H1 (cell line): ENCODE data around the gene FCRL4. TPM values are rescaled to one million over a fixed set of nuclear protein-coding genes. Genes with fewer than 3 reads are reported as not detected.

ENCODE experiments used
- CTCF ChIA-PET: fragments of 300-600 bp; sonication (Branson Sonifier 250); formaldehyde crosslinking; loops from one replicate; lab custom pipeline; 2021; ENCODE audit not compliant: partially characterized antibody; lab: Charles Lee
- POLR2A ChIA-PET: fragments of 300-600 bp; sonication (Branson Sonifier 250); formaldehyde crosslinking; loops from one replicate; lab custom pipeline; 2021; ENCODE audit warnings: inconsistent platforms; ENCODE audit not compliant: partially characterized antibody; lab: Charles Lee
- DNase-seq, 2 experiments: peaks; one replicate each; pipeline versions ENCODE4 v3.0.0 to v3.0.0-alpha.2; 2010 to 2022; ENCODE audit warnings: low spot score in 2 of 2, low read depth in 1 of 2, mixed read lengths in 1 of 2
- FAIRE-seq: peaks from 2 replicates; lab custom pipeline; 2011; peaks lifted over from hg19 to GRCh38; lab: Jason Lieb, UNC
- H2AFZ ChIP-seq: 2 replicates; pipeline ENCODE4 v1.8.1; 2012; ENCODE audit warnings: low read length, inconsistent platforms
- H2AK5ac ChIP-seq: 2 replicates; pipeline ENCODE4 v1.6.1; 2013; ENCODE audit warnings: low read depth, low read length
- H2BK120ac ChIP-seq: replicated peaks from 2 replicates; pipeline ENCODE3; 2013; ENCODE audit warnings: low read depth, low read length, inconsistent platforms
- H2BK12ac ChIP-seq: 2 replicates; pipeline ENCODE4 v1.6.1; 2013; ENCODE audit warnings: low read depth, low read length
- H2BK15ac ChIP-seq: 2 replicates; pipeline ENCODE4 v1.6.1; 2013; ENCODE audit warnings: low read length
- H2BK20ac ChIP-seq: 2 replicates; pipeline ENCODE4 v1.6.1; 2013; ENCODE audit warnings: low read length
- H2BK5ac ChIP-seq: 2 replicates; pipeline ENCODE4 v1.6.1; 2013; ENCODE audit warnings: low read depth, low read length
- H3K14ac ChIP-seq: 2 replicates; pipeline ENCODE4 v1.6.1; 2013; ENCODE audit warnings: inconsistent platforms; ENCODE audit not compliant: insufficient read length
- H3K18ac ChIP-seq: 2 replicates; pipeline ENCODE4 v1.6.1; 2013; ENCODE audit warnings: low read length; ENCODE audit errors: extremely low read depth
- H3K23ac ChIP-seq: 2 replicates; pipeline ENCODE4 v1.6.1; 2013; ENCODE audit warnings: inconsistent platforms; ENCODE audit not compliant: insufficient read length
- H3K23me2 ChIP-seq: 2 replicates; pipeline ENCODE4 v1.6.1; 2013; ENCODE audit warnings: low read depth, low read length
- H3K27ac ChIP-seq: 2 replicates; pipeline ENCODE4 v1.6.1; 2011; ENCODE audit warnings: low read depth, low read length, inconsistent platforms
- H3K27me3 ChIP-seq, 4 experiments: replicated peaks in 1 of 4; 1 replicate in 1 of 4; 2 replicates in 3 of 4; pipeline versions ENCODE4 v1.6.1 to v1.8.1; 2011 to 2013; ENCODE audit warnings: low read length in 3 of 4, mild to moderate bottlenecking in 3 of 4, inconsistent platforms in 2 of 4, mixed read lengths in 2 of 4, moderate library complexity in 1 of 4; ENCODE audit not compliant: control insufficient read depth in 3 of 4, insufficient read depth in 3 of 4; ENCODE audit errors: extremely low read depth in 1 of 4
- H3K36me3 ChIP-seq, 4 experiments: 2 replicates each; pipeline versions ENCODE4 v1.6.1 to v1.8.1; 2011 to 2013; ENCODE audit warnings: mild to moderate bottlenecking in 4 of 4, low read length in 3 of 4, moderate library complexity in 2 of 4, control low read depth in 1 of 4, inconsistent platforms in 1 of 4; ENCODE audit not compliant: insufficient read depth in 4 of 4, control insufficient read depth in 2 of 4
- H3K4ac ChIP-seq: replicated peaks from 2 replicates; pipeline ENCODE3; 2013; ENCODE audit warnings: low read length, low read depth, mixed read lengths, inconsistent platforms; ENCODE audit not compliant: insufficient read length
- H3K4me1 ChIP-seq, 4 experiments: replicated peaks in 1 of 4; 1 replicate in 1 of 4; 2 replicates in 3 of 4; pipeline versions ENCODE4 v1.6.1 to v1.8.1; 2011 to 2013; ENCODE audit warnings: low read length in 3 of 4, inconsistent platforms in 2 of 4, mixed read lengths in 1 of 4; ENCODE audit not compliant: insufficient read depth in 4 of 4, control insufficient read depth in 3 of 4
- H3K4me2 ChIP-seq, 2 experiments: 2 replicates each; pipeline versions ENCODE4 v1.6.1 to v1.8.1; 2011 to 2013; ENCODE audit warnings: low read depth in 2 of 2, low read length in 2 of 2, control low read depth in 1 of 2, inconsistent platforms in 1 of 2, mild to moderate bottlenecking in 1 of 2; ENCODE audit not compliant: insufficient read depth in 1 of 2
- H3K4me3 ChIP-seq, 4 experiments: fragments of 200-600, 300-600 bp in 1 of 4; sonication (generic), shearing (Covaris generic), sonication (Bioruptor Twin) in 1 of 4; 2 replicates each; pipeline versions ENCODE4 v1.5.1 to v1.8.1; 2011 to 2016; ENCODE audit warnings: low read length in 4 of 4, low read depth in 3 of 4, control low read depth in 2 of 4, inconsistent platforms in 2 of 4, mild to moderate bottlenecking in 2 of 4, mixed read lengths in 1 of 4, moderate library complexity in 1 of 4; ENCODE audit not compliant: insufficient read depth in 2 of 4; ENCODE audit errors: extremely low read depth in 1 of 4
- H3K56ac ChIP-seq: replicated peaks from 2 replicates; pipeline ENCODE3; 2013; ENCODE audit warnings: low read depth, mild to moderate bottlenecking, mixed read lengths, low read length, inconsistent platforms; ENCODE audit not compliant: insufficient read length
- H3K79me1 ChIP-seq: 2 replicates; pipeline ENCODE4 v1.6.1; 2013; ENCODE audit warnings: low read depth, low read length, control low read depth
- H3K79me2 ChIP-seq, 2 experiments: 2 replicates each; pipeline versions ENCODE4 v1.6.1 to v1.8.1; 2012 to 2013; ENCODE audit warnings: low read length in 2 of 2, mild to moderate bottlenecking in 2 of 2, inconsistent platforms in 1 of 2; ENCODE audit not compliant: insufficient read depth in 2 of 2, control insufficient read depth in 1 of 2
- H3K9ac ChIP-seq, 4 experiments: replicated peaks in 1 of 4; 1 replicate in 1 of 4; 2 replicates in 3 of 4; pipeline versions ENCODE4 v1.6.1 to v1.8.1; 2011 to 2013; ENCODE audit warnings: low read depth in 3 of 4, low read length in 3 of 4, control low read depth in 2 of 4, mild to moderate bottlenecking in 2 of 4, moderate library complexity in 2 of 4, inconsistent platforms in 1 of 4; ENCODE audit errors: extremely low read depth in 1 of 4
- H3K9me3 ChIP-seq, 2 experiments: 2 replicates each; pipeline versions ENCODE4 v1.6.1 to v1.8.1; 2012 to 2013; ENCODE audit warnings: mild to moderate bottlenecking in 2 of 2, moderate library complexity in 2 of 2, control low read depth in 1 of 2, inconsistent platforms in 1 of 2, low read depth in 1 of 2, low read length in 1 of 2, mixed read lengths in 1 of 2; ENCODE audit not compliant: insufficient read depth in 2 of 2
- H4K20me1 ChIP-seq, 2 experiments: replicated peaks in 1 of 2; 2 replicates each; pipeline versions ENCODE3 to v1.8.1; 2011 to 2013; ENCODE audit warnings: inconsistent platforms in 2 of 2, low read length in 2 of 2, mild to moderate bottlenecking in 1 of 2; ENCODE audit not compliant: insufficient read depth in 2 of 2, control insufficient read depth in 1 of 2
- H4K5ac ChIP-seq: 2 replicates; pipeline ENCODE4 v1.6.1; 2013; ENCODE audit warnings: low read length, low read depth, mixed read lengths, inconsistent platforms; ENCODE audit not compliant: insufficient read length
- H4K8ac ChIP-seq: 2 replicates; pipeline ENCODE4 v1.8.0; 2013; ENCODE audit warnings: mild to moderate bottlenecking, moderate library complexity, low read length, inconsistent platforms; ENCODE audit not compliant: insufficient read depth; ENCODE audit errors: extremely low read depth
- H4K91ac ChIP-seq: replicated peaks from 2 replicates; pipeline ENCODE3; 2013; ENCODE audit warnings: low read length, mixed read lengths, inconsistent platforms; ENCODE audit not compliant: insufficient read length
- CHD1 ChIP-seq: IDR thresholded peaks from 2 replicates; pipeline ENCODE4 v1.6.1; 2012; ENCODE audit warnings: low read depth, low read length, improper control_type of control experiment
- CREB1 ChIP-seq: IDR thresholded peaks from 2 replicates; pipeline ENCODE4 v1.6.1; 2012; ENCODE audit warnings: inconsistent platforms
- CTBP2 ChIP-seq: IDR thresholded peaks from 2 replicates; pipeline ENCODE4 v1.7.0; 2011; ENCODE audit warnings: borderline replicate concordance, mild to moderate bottlenecking, moderate library complexity, mixed read lengths, low read length; ENCODE audit not compliant: insufficient read depth, insufficient read length
- EZH2 ChIP-seq: fragments of 200-600 bp; sonication (generic); IDR thresholded peaks from 2 replicates; pipeline ENCODE4 v1.7.1; 2012; ENCODE audit warnings: low read depth, mild to moderate bottlenecking, moderate library complexity, low read length, inconsistent platforms; ENCODE audit not compliant: severe bottlenecking
- GABPA ChIP-seq: IDR thresholded peaks from 2 replicates; pipeline ENCODE4 v1.6.1; 2011; ENCODE audit warnings: mild to moderate bottlenecking, low read length, moderate library complexity, borderline replicate concordance; ENCODE audit not compliant: insufficient read depth
- KDM4A ChIP-seq: IDR thresholded peaks from one replicate; pipeline ENCODE4 v1.7.1; 2012; ENCODE audit warnings: low read depth, mild to moderate bottlenecking, moderate library complexity, low read length, inconsistent platforms; ENCODE audit not compliant: severe bottlenecking
- NRF1 ChIP-seq: IDR thresholded peaks from 2 replicates; pipeline ENCODE4 v1.6.1; 2011; ENCODE audit warnings: mild to moderate bottlenecking, low read depth, low read length, improper control_type of control experiment
- POLR2A ChIP-seq, 2 experiments: IDR thresholded peaks; 1 replicate in 1 of 2; 2 replicates in 1 of 2; pipeline ENCODE4 v1.6.1; 2011; ENCODE audit warnings: low read depth in 2 of 2, low read length in 2 of 2, mild to moderate bottlenecking in 2 of 2; ENCODE audit errors: control extremely low read depth in 1 of 2
- RBBP5 ChIP-seq: IDR thresholded peaks from 2 replicates; pipeline ENCODE4 v1.7.1; 2012; ENCODE audit warnings: low read depth, mild to moderate bottlenecking, inconsistent platforms, low read length, moderate library complexity, borderline replicate concordance
- RFX5 ChIP-seq: IDR thresholded peaks from 2 replicates; pipeline ENCODE4 v1.6.1; 2011; ENCODE audit warnings: low read depth, low read length, improper control_type of control experiment, borderline replicate concordance
- SP1 ChIP-seq: IDR thresholded peaks from 2 replicates; pipeline ENCODE4 v1.6.1; 2011; ENCODE audit warnings: low read depth, low read length
- SUZ12 ChIP-seq: fragments of 200-600 bp; sonication (generic); IDR thresholded peaks from 2 replicates; pipeline ENCODE4 v1.6.1; 2012; ENCODE audit warnings: mild to moderate bottlenecking, inconsistent platforms, low read length, moderate library complexity, mixed read lengths
- TBP ChIP-seq: IDR thresholded peaks from 2 replicates; pipeline ENCODE4 v1.6.1; 2011; ENCODE audit warnings: low read depth, low read length, improper control_type of control experiment
- WGBS, 2 experiments: shearing (Covaris generic) in 1 of 2; methylation state at CpG; one replicate each; pipeline versions ENCODE4 v1.1.6 to v1.1.7; 2013 to 2015; ENCODE audit warnings: low lambda C conversion rate in 2 of 2, mixed read lengths in 2 of 2, inconsistent platforms in 1 of 2, low coverage in 1 of 2, missing lambda C conversion rate in 1 of 2; ENCODE audit not compliant: insufficient replicate concordance in 2 of 2, insufficient coverage in 1 of 2, insufficient read length in 1 of 2; ENCODE audit errors: extremely low coverage in 1 of 2, missing lambda C conversion rate in 1 of 2; 5-methylcytosine and 5-hydroxymethylcytosine counted together
- polyA plus RNA-seq, 7 experiments: library from polyadenylated mRNA; depleted of rRNA in 3 of 7; stranded (reverse) in 5 of 7; unstranded in 2 of 7; fragments of >200 nt in 5 of 7; fragments of 200-250 nt in 2 of 7; gene quantifications; 1 replicate in 5 of 7; 2 replicates in 1 of 7; 4 replicates in 1 of 7; pipeline versions ENCODE4 v1.2.1 to v1.2.3, GENCODE V29; 2011 to 2013; ENCODE audit warnings: missing spikeins in 2 of 7, mixed read lengths in 2 of 7
- total RNA-seq: library from RNA; stranded (reverse); fragmentation: NEBNext Ultra II Directional; extraction: Animal tissue kit (Norgen Biotek cat#: 25700); gene quantifications from 2 replicates; pipeline ENCODE4 v1.2.1, GENCODE V29; 2021

FCRL4 gene
- total and polyA plus RNA-seq, 2 of the 8 experiments (the other 6 are each of a cell fraction or from before 2014, with no cell fraction given) = not detected

DNA sequence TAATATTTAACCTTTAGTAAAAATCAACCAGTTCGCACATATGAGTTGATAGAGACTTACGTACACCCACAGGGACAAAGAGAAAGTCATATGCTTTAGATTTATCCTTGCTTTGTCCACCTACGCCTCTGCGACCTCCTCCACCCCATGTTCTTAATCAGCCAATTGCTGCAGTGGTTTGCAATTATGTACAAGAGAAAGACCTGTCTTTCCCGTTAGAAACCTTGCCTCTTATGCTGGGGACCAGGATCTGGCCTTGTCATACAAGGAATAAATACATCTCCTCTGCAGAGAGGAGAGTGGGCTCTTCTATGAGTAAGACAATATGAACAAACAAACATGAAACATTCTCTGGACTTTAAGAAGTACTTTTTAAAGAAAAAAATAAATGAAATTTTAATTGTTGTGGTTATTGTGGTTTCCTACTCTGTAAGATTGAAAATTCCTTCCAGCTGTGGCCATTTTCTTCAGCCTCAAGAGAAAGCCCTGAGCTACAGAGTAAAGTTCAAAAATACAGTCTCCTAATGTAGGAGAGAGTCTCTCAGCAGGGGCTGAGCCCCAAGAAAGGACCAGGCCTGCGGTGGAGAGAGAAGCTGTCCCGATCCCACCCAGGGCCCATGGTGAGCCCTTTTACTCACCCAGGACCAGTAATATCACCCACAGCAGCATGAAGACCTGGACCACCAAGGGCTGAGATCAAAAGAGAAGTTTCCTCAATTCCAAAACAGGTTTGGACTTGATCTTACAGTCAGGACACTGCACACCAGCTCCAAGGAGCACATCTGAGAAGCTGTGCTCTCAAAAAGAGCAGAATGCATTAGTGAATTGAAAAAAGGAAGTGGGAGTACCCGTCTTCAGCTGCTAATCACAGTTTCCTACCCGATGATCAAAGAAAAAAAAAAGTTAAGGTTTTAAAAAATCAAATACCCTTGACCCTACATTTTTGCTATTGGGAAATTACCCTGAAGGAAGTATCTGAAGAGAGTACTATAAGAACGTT lies 45.9 kb downstream of the FCRL4 start, which contains the start of gene FCRL5:
FCRL5 (minus strand) TSS at position 822 of the 1,000 bp plus-strand sequence; CDS start at position 669, 153 bp downstream.
- Histone ChIP-seq H3K36me3 (no peaks in the 10 kb centered on the region), H3K27ac (no peak within 1 kb of the TSS), H2AFZ (no peak within 1 kb of the TSS), H3K9ac (no peak within 1 kb of the TSS), H2BK5ac (no peak within 1 kb of the TSS), H3K4me3 (no peak within 1 kb of the TSS), H3K9me3 (no peaks in the 10 kb centered on the region), H2BK15ac (no peak within 1 kb of the TSS), H2BK20ac (peak within 1 kb of the TSS; percentile 34; the same call in 1 of the 2 replicates), H2AK5ac (no peak within 1 kb of the TSS), H3K27me3 (no peaks in the 10 kb centered on the region), H4K8ac (no peak within 1 kb of the TSS), H3K4me2 (no peak within 1 kb of the TSS), H3K4ac (no peak within 1 kb of the TSS), H4K5ac (no peak within 1 kb of the TSS), H3K79me2 (no peaks in the 10 kb centered on the region), H3K23ac (no peak within 1 kb of the TSS), H4K91ac (no peak within 1 kb of the TSS), H3K79me1 (no peaks in the 10 kb centered on the region), H3K14ac (no peak within 1 kb of the TSS), H3K18ac (no peak within 1 kb of the TSS), H4K20me1 (no peaks in the 10 kb centered on the region), H2BK12ac (no peak within 1 kb of the TSS), H3K4me1 (no peaks in the 10 kb centered on the region), H3K23me2 (no peaks in the 10 kb centered on the region), H2BK120ac (no peak within 1 kb of the TSS), H3K56ac (no peak within 1 kb of the TSS)
- POLR2A ChIA-PET = no interaction called here
- DNase-seq (no peak), FAIRE-seq (no peak)
- CTCF ChIA-PET = interaction anchor here (0.7 to 1.3 kb wide), 6 partner anchors 8 to 218 kb away, joined by 3 to 4 read pairs (median 3); no protein-coding TSS in a partner anchor
- 89% methylated on average over 10 of the region's 10 CpGs; no CpG with 5 or more reads in 1 of the 2 experiments for WGBS, 2 experiments
- TF ChIP-seq SP1 (no peak), KDM4A (no peak), EZH2 (no peak), GABPA (no peak), NRF1 (no peak), CREB1 (no peak), RFX5 (no peak), SUZ12 (no peak), RBBP5 (no peak), CTBP2 (no peak), CHD1 (no peak), POLR2A (IDR thresholded peaks at IDR 0.05; ENCODE audit: control extremely low read depth in 1 of 2, low read depth in 2 of 2, low read length in 2 of 2) (no peak), TBP (no peak)
